ENCODE data around the gene BET1. TPM values are rescaled to one million over a fixed set of nuclear protein-coding genes. Genes with fewer than 3 reads are reported as not detected.

Gene BET1
- total and polyA plus RNA-seq, 2 donors from 2014 or later: 25.8 to 32.2 TPM

GRCh38 chr7:94048755-94049154 lies 44.6 kb upstream of the BET1 start:
- intact Hi-C loops (cut with DNase I): no loop called here
- no peaks in the 10 kb centered on the region for H3K27me3 ChIP-seq (ENCODE audit: control insufficient read depth, insufficient read depth, low read length)
- DNase-seq (no peak), FAIRE-seq (no peak)
- TF ChIP-seq, protein P1, sequence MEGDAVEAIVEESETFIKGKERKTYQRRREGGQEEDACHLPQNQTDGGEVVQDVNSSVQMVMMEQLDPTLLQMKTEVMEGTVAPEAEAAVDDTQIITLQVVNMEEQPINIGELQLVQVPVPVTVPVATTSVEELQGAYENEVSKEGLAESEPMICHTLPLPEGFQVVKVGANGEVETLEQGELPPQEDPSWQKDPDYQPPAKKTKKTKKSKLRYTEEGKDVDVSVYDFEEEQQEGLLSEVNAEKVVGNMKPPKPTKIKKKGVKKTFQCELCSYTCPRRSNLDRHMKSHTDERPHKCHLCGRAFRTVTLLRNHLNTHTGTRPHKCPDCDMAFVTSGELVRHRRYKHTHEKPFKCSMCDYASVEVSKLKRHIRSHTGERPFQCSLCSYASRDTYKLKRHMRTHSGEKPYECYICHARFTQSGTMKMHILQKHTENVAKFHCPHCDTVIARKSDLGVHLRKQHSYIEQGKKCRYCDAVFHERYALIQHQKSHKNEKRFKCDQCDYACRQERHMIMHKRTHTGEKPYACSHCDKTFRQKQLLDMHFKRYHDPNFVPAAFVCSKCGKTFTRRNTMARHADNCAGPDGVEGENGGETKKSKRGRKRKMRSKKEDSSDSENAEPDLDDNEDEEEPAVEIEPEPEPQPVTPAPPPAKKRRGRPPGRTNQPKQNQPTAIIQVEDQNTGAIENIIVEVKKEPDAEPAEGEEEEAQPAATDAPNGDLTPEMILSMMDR (IDR thresholded peaks at IDR 0.05; ENCODE audit: borderline replicate concordance, extremely low read depth, insufficient read depth): no peak
- no peak overlapping the region for H3K4me3 ChIP-seq (ENCODE audit: low read length in 3 of 3)
- no peaks in the 10 kb centered on the region for H3K36me3 ChIP-seq (ENCODE audit: control insufficient read depth in 2 of 3, insufficient read depth in 3 of 3, low read length in 3 of 3)
- no peaks in the 10 kb centered on the region for H3K4me1 ChIP-seq (ENCODE audit: control insufficient read depth in 2 of 3, insufficient read depth in 2 of 3, low read depth in 1 of 3, low read length in 3 of 3)
- no peak overlapping the region for H3K9ac ChIP-seq (ENCODE audit: low read length in 3 of 3)
- H3K27ac ChIP-seq (ENCODE audit: low read depth in 2 of 2, low read length in 2 of 2): no peak overlapping the region
- H3K9me3 ChIP-seq (ENCODE audit: control insufficient read depth in 2 of 3, insufficient read depth in 1 of 3, low read length in 3 of 3): no peaks in the 10 kb centered on the region

GRCh38 chr7:94047956-94048355 lies 43.8 kb upstream of the BET1 start:
- Histone ChIP-seq H3K27ac (ENCODE audit: low read depth in 2 of 2, low read length in 2 of 2) (no peak overlapping the region), H3K4me3 (ENCODE audit: low read length in 3 of 3) (no peak overlapping the region), H3K9ac (ENCODE audit: low read length in 3 of 3) (no peak overlapping the region), H3K36me3 (ENCODE audit: control insufficient read depth in 2 of 3, insufficient read depth in 3 of 3, low read length in 3 of 3) (no peaks in the 10 kb centered on the region), H3K27me3 (ENCODE audit: control insufficient read depth, insufficient read depth, low read length) (no peaks in the 10 kb centered on the region), H3K9me3 (ENCODE audit: control insufficient read depth in 2 of 3, insufficient read depth in 1 of 3, low read length in 3 of 3) (no peaks in the 10 kb centered on the region), H3K4me1 (ENCODE audit: control insufficient read depth in 2 of 3, insufficient read depth in 2 of 3, low read depth in 1 of 3, low read length in 3 of 3) (no peaks in the 10 kb centered on the region)
- intact Hi-C loops (cut with DNase I): no loop called here
- FAIRE-seq (no peak), DNase-seq (no peak)
- TF ChIP-seq, protein P1 (IDR thresholded peaks at IDR 0.05; ENCODE audit: borderline replicate concordance, extremely low read depth, insufficient read depth): no peak

DNA sequence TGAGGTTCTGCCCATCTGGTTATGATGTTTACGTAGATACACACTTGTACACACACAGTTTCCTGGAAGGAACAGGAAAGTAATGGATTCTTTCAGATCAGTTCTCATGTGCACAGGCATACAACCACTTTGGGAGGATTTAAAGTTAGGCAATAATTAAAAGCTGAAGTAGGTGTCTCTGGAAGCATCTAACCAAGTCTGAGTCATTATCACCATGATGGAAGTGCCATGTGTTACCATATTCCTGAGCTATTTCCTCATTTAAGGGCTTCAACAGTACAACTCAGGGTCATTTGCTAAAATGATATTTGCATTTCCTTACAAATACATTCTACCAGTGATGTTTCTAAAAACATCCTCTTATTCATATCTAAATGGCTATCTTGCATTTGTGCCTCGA lies 41.4 kb upstream of the BET1 start:
- DNase-seq (no peak), FAIRE-seq (no peak)
- H3K4me1 ChIP-seq (ENCODE audit: control insufficient read depth in 2 of 3, insufficient read depth in 2 of 3, low read depth in 1 of 3, low read length in 3 of 3): no peaks in the 10 kb centered on the region
- H3K27ac ChIP-seq (ENCODE audit: low read depth in 2 of 2, low read length in 2 of 2): no peak overlapping the region
- TF ChIP-seq, protein P1 (IDR thresholded peaks at IDR 0.05; ENCODE audit: borderline replicate concordance, extremely low read depth, insufficient read depth): no peak
- no peaks in the 10 kb centered on the region for H3K36me3 ChIP-seq (ENCODE audit: control insufficient read depth in 2 of 3, insufficient read depth in 3 of 3, low read length in 3 of 3)
- no peaks in the 10 kb centered on the region for H3K9me3 ChIP-seq (ENCODE audit: control insufficient read depth in 2 of 3, insufficient read depth in 1 of 3, low read length in 3 of 3)
- H3K4me3 ChIP-seq (ENCODE audit: low read length in 3 of 3): no peak overlapping the region
- no peaks in the 10 kb centered on the region for H3K27me3 ChIP-seq (ENCODE audit: control insufficient read depth, insufficient read depth, low read length)
- intact Hi-C loops (cut with DNase I): no loop called here
- H3K9ac ChIP-seq (ENCODE audit: low read length in 3 of 3): no peak overlapping the region

DNA sequence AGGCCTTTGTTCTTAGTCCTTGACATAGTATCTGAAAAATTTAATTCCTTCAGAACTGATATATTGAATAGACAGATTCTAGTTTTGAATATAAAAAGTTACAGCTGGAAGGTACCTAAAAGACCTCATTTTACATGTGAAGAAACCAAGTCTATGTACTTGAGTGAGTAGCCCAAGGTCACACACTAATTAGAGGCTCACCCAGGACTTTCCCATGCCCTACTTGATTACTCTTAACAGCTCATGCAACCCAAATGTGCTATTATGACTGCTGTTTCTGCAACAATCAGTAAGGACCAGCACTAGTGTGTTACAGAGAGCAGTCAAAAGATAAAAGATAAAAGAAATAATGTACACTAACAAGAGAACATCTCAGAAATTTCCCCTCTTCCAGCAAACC lies 40.7 kb upstream of the BET1 start:
- Histone ChIP-seq H3K4me3 (ENCODE audit: low read length in 3 of 3) (no peak overlapping the region), H3K27ac (ENCODE audit: low read depth in 2 of 2, low read length in 2 of 2) (no peak overlapping the region), H3K9ac (ENCODE audit: low read length in 3 of 3) (no peak overlapping the region), H3K4me1 (ENCODE audit: control insufficient read depth in 2 of 3, insufficient read depth in 2 of 3, low read depth in 1 of 3, low read length in 3 of 3) (no peaks in the 10 kb centered on the region), H3K36me3 (ENCODE audit: control insufficient read depth in 2 of 3, insufficient read depth in 3 of 3, low read length in 3 of 3) (no peaks in the 10 kb centered on the region), H3K27me3 (ENCODE audit: control insufficient read depth, insufficient read depth, low read length) (no peaks in the 10 kb centered on the region), H3K9me3 (ENCODE audit: control insufficient read depth in 2 of 3, insufficient read depth in 1 of 3, low read length in 3 of 3) (no peaks in the 10 kb centered on the region)
- intact Hi-C loops (cut with DNase I): no loop called here
- FAIRE-seq: no peak
- TF ChIP-seq, protein P1 (IDR thresholded peaks at IDR 0.05; ENCODE audit: borderline replicate concordance, extremely low read depth, insufficient read depth): no peak
- no peak for DNase-seq
